Lower lobe of right lung (tissue), 2 donors: ENCODE data around the gene CCDC88C. TPM values are rescaled to one million over a fixed set of nuclear protein-coding genes. Genes with fewer than 3 reads are reported as not detected.
"Not testable (repeated sequence)": the region's sequence is repeated elsewhere in the genome, so short reads cannot be mapped to it uniquely, and the experiment has no call there.

ENCODE experiments used
- ATAC-seq, 2 donors: fragments of 200-7000 bp; cut with Tn5 transposase; one replicate each; pipeline ENCODE4 v1.9.1; 2020 to 2022; ENCODE audit warnings: mild to moderate bottlenecking in 2 of 2, moderate library complexity in 2 of 2
- DNase-seq: peaks from one replicate; pipeline ENCODE4 v3.0.0-alpha.2; 2020
- H3K27ac ChIP-seq: fragments of 200-600 bp; one replicate; pipeline ENCODE4 v1.8.0; 2022
- H3K27me3 ChIP-seq: fragments of 200-600 bp; one replicate; pipeline ENCODE4 v1.8.0; 2022; ENCODE audit warnings: low read depth
- H3K36me3 ChIP-seq: fragments of 200-600 bp; one replicate; pipeline ENCODE4 v1.8.0; 2022; ENCODE audit warnings: mild to moderate bottlenecking
- H3K4me1 ChIP-seq: fragments of 200-600 bp; one replicate; pipeline ENCODE4 v1.8.0; 2022
- H3K4me3 ChIP-seq: fragments of 200-600 bp; one replicate; pipeline ENCODE4 v1.8.0; 2022; ENCODE audit warnings: mild to moderate bottlenecking
- H3K9me3 ChIP-seq: fragments of 200-600 bp; one replicate; pipeline ENCODE4 v1.8.0; 2022
- CTCF ChIP-seq: fragments of 200-600 bp; IDR thresholded peaks from one replicate; pipeline ENCODE4 v1.8.0; 2022; ENCODE audit warnings: antibody characterized with exemption, mild to moderate bottlenecking
- intact Hi-C: fragments of 100-400 bp; cut with DNase I; formaldehyde crosslinking; loops from one replicate; pipeline ENCODE4 v1.11.0; 2022
- total RNA-seq: library from RNA; stranded (reverse); fragmentation: NEBNext Ultra II Directional; extraction: Animal tissue kit (Norgen Biotek cat#: 25700); gene quantifications from one replicate; pipeline ENCODE4 v1.2.1, GENCODE V29; 2021
- donor health status: DM: no; HTN: yes; CAD: no; lungs with severe emphysema.

Gene CCDC88C
- total RNA-seq, 1 donor from 2014 or later = 45.8 TPM

- peaks cover 24% of the 10 kb centered on the region for H3K36me3 ChIP-seq
- no peak overlapping the region for H3K27ac ChIP-seq
- no peak overlapping the region for H3K4me3 ChIP-seq
- H3K4me1 ChIP-seq = peaks cover 12% of the 10 kb centered on the region
- no peaks in the 10 kb centered on the region for H3K9me3 ChIP-seq
- no peaks in the 10 kb centered on the region for H3K27me3 ChIP-seq
- no peak for TF ChIP-seq CTCF
- no peak for ATAC-seq
- no peak for DNase-seq
- intact Hi-C loops = no loop called here
Observed at GRCh38 chr14:91270188-91270587, 147.4 kb downstream of the CCDC88C start.

GRCh38 chr14:91269076-91269991, 148.3 kb downstream of the CCDC88C start:
- Histone ChIP-seq H3K4me1 (peaks cover 20% of the 10 kb centered on the region), H3K27ac (peak overlapping the region; percentile 46), H3K4me3 (peak overlapping the region; percentile 43), H3K27me3 (no peaks in the 10 kb centered on the region), H3K36me3 (peaks cover 24% of the 10 kb centered on the region), H3K9me3 (no peaks in the 10 kb centered on the region)
- ATAC-seq = peak in 1 of 2 donors; percentile 7
- intact Hi-C loops = no loop called here
- TF ChIP-seq CTCF = no peak
- DNase-seq = no peak

- Histone ChIP-seq H3K9me3 (no peaks in the 10 kb centered on the region), H3K36me3 (peaks cover 15% of the 10 kb centered on the region), H3K27me3 (peaks cover 12% of the 10 kb centered on the region), H3K4me1 (peaks cover 32% of the 10 kb centered on the region), H3K27ac (no peak overlapping the region), H3K4me3 (no peak overlapping the region)
- no peak for ATAC-seq
- DNase-seq = no peak
- TF ChIP-seq CTCF = no peak
- intact Hi-C loops = no loop called here
Observed at GRCh38 chr14:91267965-91268437, 149.6 kb downstream of the CCDC88C start.

GRCh38 chr14:91266276-91266675, 151.3 kb downstream of the CCDC88C start:
- H3K4me1 ChIP-seq = peaks cover 32% of the 10 kb centered on the region
- H3K9me3 ChIP-seq, H3K4me3 ChIP-seq, H3K27ac ChIP-seq, ATAC-seq, H3K36me3 ChIP-seq, intact Hi-C loops: not testable (repeated sequence)
- DNase-seq = peak; percentile 3
- H3K27me3 ChIP-seq = peaks cover 12% of the 10 kb centered on the region

GRCh38 chr14:91265404-91265803, 152.2 kb downstream of the CCDC88C start:
- Histone ChIP-seq H3K9me3 (no peaks in the 10 kb centered on the region), H3K36me3 (no peaks in the 10 kb centered on the region), H3K4me1 (peaks cover 32% of the 10 kb centered on the region), H3K4me3 (no peak overlapping the region), H3K27ac (no peak overlapping the region), H3K27me3 (peaks cover 12% of the 10 kb centered on the region)
- no peak for TF ChIP-seq CTCF
- DNase-seq = peak; percentile 10
- no peak for ATAC-seq
- intact Hi-C loops = no loop called here
